Measurements from ENCODE around the gene BCAS3.

- TF ChIP-seq CTCF (conservative IDR thresholded peaks at IDR 0.05; ENCODE audit: low read depth, low read length) (no peak), EZH2 (IDR thresholded peaks at IDR 0.05; ENCODE audit: borderline replicate concordance, low read depth, low read length, poor library complexity, severe bottlenecking) (no peak)
These were observed 480.7 kb downstream of the BCAS3 start for GRCh38 chr17:61158376-61158775.

All from A673 (cell line).